Body of pancreas (tissue), 4 donors: ENCODE results near the gene SCGB2B2.

ENCODE experiments used
- CTCF ChIP-seq, 7 experiments: fragments of 450-650 bp in 4 of 7; fragments of 200-600 bp in 3 of 7; sonication (generic) in 3 of 7; IDR thresholded peaks; one replicate each; pipeline ENCODE4 v1.5.1; 2016 to 2019; ENCODE audit warnings: antibody characterized with exemption in 7 of 7
- POLR2A ChIP-seq, 3 donors: fragments of 450-650 bp; IDR thresholded peaks; one replicate each; pipeline ENCODE4 v1.6.1; 2016; ENCODE audit warnings: antibody characterized with exemption in 3 of 3, mild to moderate bottlenecking in 2 of 3

- TF ChIP-seq POLR2A (IDR thresholded peaks at IDR 0.05) (no peak), CTCF (IDR thresholded peaks at IDR 0.05) (peak; percentile 57 to 93 (median 78))
Measured at GRCh38 chr19:34712395-34713261, 35.7 kb upstream of the SCGB2B2 start.
